Measurements from ENCODE around the gene GNL3. TPM values are rescaled to one million over a fixed set of nuclear protein-coding genes. Genes with fewer than 3 reads are reported as not detected.

The GNL3 gene
- total and polyA plus RNA-seq, 4 donors: 26.5 to 82.2 (median 41.8) TPM

GRCh38 chr3:52645549-52645948 is 40.3 kb upstream of the GNL3 start:
- H3K4me1 ChIP-seq (ENCODE audit: control insufficient read depth in 4 of 4, insufficient read depth in 4 of 4, low read length in 3 of 4): no peaks in the 10 kb centered on the region
- no peak overlapping the region for H3K27ac ChIP-seq (ENCODE audit: low read depth in 1 of 2, low read length in 2 of 2)
- H3K9me3 ChIP-seq (ENCODE audit: control insufficient read depth in 4 of 4, low read length in 3 of 4): no peaks in the 10 kb centered on the region
- H3K36me3 ChIP-seq (ENCODE audit: control insufficient read depth in 4 of 4, insufficient read depth in 3 of 4, low read depth in 1 of 4, low read length in 3 of 4): peaks cover 6 to 57% (median 46%) of the 10 kb centered on the region in 4 donors
- TF ChIP-seq RXRA (IDR thresholded peaks at IDR 0.05) (no peak), GABPA (IDR thresholded peaks at IDR 0.05 in 1 of 2, conservative IDR thresholded peaks at IDR 0.05 in 1 of 2) (no peak), MAX (IDR thresholded peaks at IDR 0.05) (no peak), FOXA2 (IDR thresholded peaks at IDR 0.05) (no peak), YY1 (IDR thresholded peaks at IDR 0.05) (no peak), CTCF (IDR thresholded peaks at IDR 0.05; ENCODE audit: low read depth, low read length, missing input control) (no peak), HNF4A (conservative IDR thresholded peaks at IDR 0.05) (no peak), REST (IDR thresholded peaks at IDR 0.05) (no peak), RAD21 (IDR thresholded peaks at IDR 0.05) (no peak), HNF4G (IDR thresholded peaks at IDR 0.05) (no peak)
- H3K9ac ChIP-seq (ENCODE audit: low read depth in 1 of 2, low read length in 2 of 2): no peak overlapping the region
- H3K27me3 ChIP-seq (ENCODE audit: control insufficient read depth in 4 of 4, insufficient read depth in 4 of 4, low read length in 3 of 4): no peaks in the 10 kb centered on the region
- WGBS: 97% methylated on average over 6 of the region's 6 CpGs
- H3K4me3 ChIP-seq (ENCODE audit: low read depth in 1 of 3, low read length in 3 of 3): no peak overlapping the region
- DNase-seq (ENCODE audit: low spot score): no peak

- no peak for DNase-seq (ENCODE audit: low spot score)
- no peak for TF ChIP-seq ZBTB33 (IDR thresholded peaks at IDR 0.05)
- no peak for TF ChIP-seq FOXA1 (IDR thresholded peaks at IDR 0.05)
- H3K4me3 ChIP-seq (ENCODE audit: low read depth in 1 of 3, low read length in 3 of 3): no peak overlapping the region
- WGBS: 76% methylated on average over 5 of the region's 5 CpGs
- H3K27me3 ChIP-seq (ENCODE audit: control insufficient read depth in 4 of 4, insufficient read depth in 4 of 4, low read length in 3 of 4): no peaks in the 10 kb centered on the region
- H3K36me3 ChIP-seq (ENCODE audit: control insufficient read depth in 4 of 4, insufficient read depth in 3 of 4, low read depth in 1 of 4, low read length in 3 of 4): peaks cover 9 to 59% (median 49%) of the 10 kb centered on the region in 4 donors
- H3K27ac ChIP-seq (ENCODE audit: low read depth in 1 of 2, low read length in 2 of 2): no peak overlapping the region
- no peaks in the 10 kb centered on the region for H3K9me3 ChIP-seq (ENCODE audit: control insufficient read depth in 4 of 4, low read length in 3 of 4)
- no peak overlapping the region for H3K9ac ChIP-seq (ENCODE audit: low read depth in 1 of 2, low read length in 2 of 2)
- H3K4me1 ChIP-seq (ENCODE audit: control insufficient read depth in 4 of 4, insufficient read depth in 4 of 4, low read length in 3 of 4): no peaks in the 10 kb centered on the region
Measured at GRCh38 chr3:52649461-52650210, 36.2 kb upstream of the GNL3 start.

Data from liver (tissue), 9 donors.